ENCODE measurements around the gene NFATC2. TPM values are rescaled to one million over a fixed set of nuclear protein-coding genes. Genes with fewer than 3 reads are reported as not detected.

NFATC2 gene
- total RNA-seq, 6 experiments from 2014 or later = 3.9 to 7.1 (median 4.7) TPM

DNA sequence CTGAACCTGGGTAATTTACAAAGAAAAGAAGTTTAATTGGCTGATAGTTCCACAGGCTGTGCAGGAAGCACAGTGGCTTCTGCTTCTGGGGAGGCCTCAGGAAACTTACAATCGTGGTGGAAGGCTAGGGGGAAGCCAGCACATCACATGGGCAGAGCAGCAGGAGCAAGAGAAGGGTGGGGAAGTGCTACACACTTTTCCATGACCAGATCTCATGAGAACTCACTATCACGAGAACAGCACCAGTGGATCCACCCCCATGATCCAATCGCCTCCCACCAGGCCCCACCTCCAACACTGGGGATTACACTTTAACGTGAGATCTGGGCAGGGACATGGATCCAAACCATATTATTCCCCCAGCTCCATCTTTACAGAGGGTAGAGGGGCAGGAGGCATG, 166.4 kb downstream of the NFATC2 start:
- Histone ChIP-seq H3K27ac (no peak overlapping the region), H3K36me3 (no peaks in the 10 kb centered on the region), H3K27me3 (no peaks in the 10 kb centered on the region), H3K9me3 (no peaks in the 10 kb centered on the region), H3K4me3 (no peak overlapping the region), H3K4me1 (no peaks in the 10 kb centered on the region)
- ATAC-seq (peak in 1 of 4 donors; percentile 20), DNase-seq (no peak)
- intact Hi-C loops (cut with DNase I) = loop anchor here in 1 of 2 donors (5.0 kb wide), 1 partner anchor 216 kb away; no protein-coding TSS in a partner anchor
- TF ChIP-seq, protein P1, sequence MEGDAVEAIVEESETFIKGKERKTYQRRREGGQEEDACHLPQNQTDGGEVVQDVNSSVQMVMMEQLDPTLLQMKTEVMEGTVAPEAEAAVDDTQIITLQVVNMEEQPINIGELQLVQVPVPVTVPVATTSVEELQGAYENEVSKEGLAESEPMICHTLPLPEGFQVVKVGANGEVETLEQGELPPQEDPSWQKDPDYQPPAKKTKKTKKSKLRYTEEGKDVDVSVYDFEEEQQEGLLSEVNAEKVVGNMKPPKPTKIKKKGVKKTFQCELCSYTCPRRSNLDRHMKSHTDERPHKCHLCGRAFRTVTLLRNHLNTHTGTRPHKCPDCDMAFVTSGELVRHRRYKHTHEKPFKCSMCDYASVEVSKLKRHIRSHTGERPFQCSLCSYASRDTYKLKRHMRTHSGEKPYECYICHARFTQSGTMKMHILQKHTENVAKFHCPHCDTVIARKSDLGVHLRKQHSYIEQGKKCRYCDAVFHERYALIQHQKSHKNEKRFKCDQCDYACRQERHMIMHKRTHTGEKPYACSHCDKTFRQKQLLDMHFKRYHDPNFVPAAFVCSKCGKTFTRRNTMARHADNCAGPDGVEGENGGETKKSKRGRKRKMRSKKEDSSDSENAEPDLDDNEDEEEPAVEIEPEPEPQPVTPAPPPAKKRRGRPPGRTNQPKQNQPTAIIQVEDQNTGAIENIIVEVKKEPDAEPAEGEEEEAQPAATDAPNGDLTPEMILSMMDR (IDR thresholded peaks at IDR 0.05) = no peak
- TF ChIP-seq POLR2A (IDR thresholded peaks at IDR 0.05) = no peak
- 45% methylated on average over 3 of the region's 4 CpGs for WGBS (ENCODE audit: insufficient coverage, low coverage, low lambda C conversion rate, missing lambda C conversion rate)

- Histone ChIP-seq H3K27ac (no peak overlapping the region), H3K36me3 (no peaks in the 10 kb centered on the region), H3K4me3 (no peak overlapping the region), H3K9me3 (no peaks in the 10 kb centered on the region), H3K27me3 (no peaks in the 10 kb centered on the region), H3K4me1 (no peaks in the 10 kb centered on the region)
- 60% methylated on average over 4 of the region's 8 CpGs for WGBS (ENCODE audit: insufficient coverage, low coverage, low lambda C conversion rate, missing lambda C conversion rate)
- intact Hi-C loops (cut with DNase I) = loop anchor here in 1 of 2 donors (5.0 kb wide), 1 partner anchor 217 kb away; no protein-coding TSS in a partner anchor
- DNase-seq (no peak), ATAC-seq (no peak)
- TF ChIP-seq, protein P1 (IDR thresholded peaks at IDR 0.05) = no peak
- TF ChIP-seq POLR2A (IDR thresholded peaks at IDR 0.05) = no peak
Observed at GRCh38 chr20:51375561-51375960, 167.0 kb downstream of the NFATC2 start.

DNA sequence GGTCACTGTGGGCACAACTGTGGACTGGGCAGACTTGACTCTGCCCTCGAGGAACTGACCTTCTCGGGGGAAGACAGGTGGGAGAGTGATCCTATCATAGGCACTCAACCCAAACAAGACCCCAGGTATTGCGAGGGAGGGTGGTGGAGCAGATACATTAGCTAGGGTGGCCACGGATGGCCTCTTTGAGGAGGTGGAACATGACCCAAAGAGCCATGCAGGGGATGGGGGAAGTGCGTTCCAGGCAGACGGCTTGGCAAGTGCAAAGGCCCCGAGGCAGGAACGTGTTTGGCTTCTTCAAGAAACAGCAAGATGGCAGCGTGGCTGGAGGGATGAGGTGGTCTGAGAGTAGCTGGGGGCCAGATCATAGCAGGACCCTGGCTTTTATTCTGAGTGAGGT, 167.6 kb downstream of the NFATC2 start:
- ATAC-seq (no peak), DNase-seq (no peak)
- no peaks in the 10 kb centered on the region for H3K27me3 ChIP-seq
- H3K27ac ChIP-seq = no peak overlapping the region
- no peaks in the 10 kb centered on the region for H3K36me3 ChIP-seq
- no peak overlapping the region for H3K4me3 ChIP-seq
- intact Hi-C loops (cut with DNase I) = loop anchor here (5.0 kb wide), 2 partner anchors 217 to 222 kb away; no protein-coding TSS in a partner anchor
- no peaks in the 10 kb centered on the region for H3K4me1 ChIP-seq
- 89% methylated on average over 8 of the region's 9 CpGs for WGBS (ENCODE audit: insufficient coverage, low coverage, low lambda C conversion rate, missing lambda C conversion rate)
- TF ChIP-seq, protein P1 (IDR thresholded peaks at IDR 0.05) = no peak
- no peak for TF ChIP-seq POLR2A (IDR thresholded peaks at IDR 0.05)
- no peaks in the 10 kb centered on the region for H3K9me3 ChIP-seq

- ATAC-seq (no peak), DNase-seq (no peak)
- intact Hi-C loops (cut with DNase I) = loop anchor here in 1 of 2 donors (5.0 kb wide), 1 partner anchor 223 kb away; no protein-coding TSS in a partner anchor
- Histone ChIP-seq H3K36me3 (no peaks in the 10 kb centered on the region), H3K4me3 (no peak overlapping the region), H3K27me3 (no peaks in the 10 kb centered on the region), H3K9me3 (no peaks in the 10 kb centered on the region), H3K27ac (no peak overlapping the region), H3K4me1 (no peaks in the 10 kb centered on the region)
- 100% methylated on average over 4 of the region's 4 CpGs for WGBS (ENCODE audit: insufficient coverage, low coverage, low lambda C conversion rate, missing lambda C conversion rate)
- no peak for TF ChIP-seq POLR2A (IDR thresholded peaks at IDR 0.05)
- TF ChIP-seq, protein P1 (IDR thresholded peaks at IDR 0.05) = no peak
Observed at GRCh38 chr20:51374456-51374830, 168.1 kb downstream of the NFATC2 start.
